ENCODE measurements around the gene LARGE1.

The LARGE1 gene

DNA sequence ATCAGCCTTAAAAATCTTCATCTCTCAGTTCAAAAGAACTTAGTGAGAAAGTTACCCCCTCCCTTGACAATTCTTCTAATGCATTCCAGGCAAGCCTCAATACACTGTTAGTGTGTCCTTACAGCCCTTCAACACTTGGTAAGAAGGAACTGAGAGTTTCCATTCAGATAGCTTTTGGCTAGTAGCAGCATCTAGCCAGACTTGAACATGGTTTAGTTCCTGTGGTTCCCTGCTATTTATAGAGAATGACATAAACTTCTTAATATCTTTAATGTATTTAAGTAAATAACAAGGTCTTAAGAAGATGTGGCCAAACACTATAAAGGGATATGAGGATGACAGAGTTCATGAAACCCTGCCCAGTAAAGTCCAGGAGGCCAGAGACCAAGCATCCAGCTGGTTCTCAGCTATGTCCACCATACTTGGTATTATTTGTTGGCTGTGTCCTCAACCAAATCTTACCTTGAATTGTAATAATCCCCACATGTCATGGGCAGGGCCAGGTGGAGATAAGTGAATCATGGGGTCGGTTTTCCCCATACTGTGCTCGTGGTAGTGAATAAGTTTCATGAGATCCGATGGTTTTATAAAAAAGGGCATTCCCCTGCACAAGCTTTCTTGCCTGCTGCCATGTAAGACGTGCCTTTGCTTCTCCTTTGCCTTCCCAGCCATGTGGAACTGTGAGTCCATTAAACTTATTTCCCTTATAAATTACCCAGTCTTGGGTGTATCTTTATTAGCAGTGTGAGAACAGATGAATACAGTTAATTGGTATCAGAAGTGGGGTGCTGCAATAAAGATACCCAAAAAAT, 132.4 kb downstream of the LARGE1 start:
- Histone ChIP-seq H3K9me3 (ENCODE audit: insufficient read depth, low read depth, low read length) (peaks cover 26% of the 10 kb centered on the region), H3K4me2 (ENCODE audit: low read depth, low read length, poor library complexity, severe bottlenecking) (no peak overlapping the region), H3K4me3 (ENCODE audit: low read length, poor library complexity, severe bottlenecking) (no peak overlapping the region), H3K79me2 (ENCODE audit: insufficient read depth, low read length) (no peaks in the 10 kb centered on the region), H3K9ac (ENCODE audit: low read depth, low read length, poor library complexity, severe bottlenecking) (no peak overlapping the region), H3F3A (ENCODE audit: low read depth) (no peaks in the 10 kb centered on the region), H3K27me3 (ENCODE audit: insufficient read depth, low read length, poor library complexity, severe bottlenecking) (no peaks in the 10 kb centered on the region), H3K9me2 (replicated peaks; ENCODE audit: low read depth, low read length) (no peaks in the 10 kb centered on the region), H4K20me1 (ENCODE audit: insufficient read depth, low read length, poor library complexity, severe bottlenecking) (no peaks in the 10 kb centered on the region), H3K36me3 (ENCODE audit: insufficient read depth, low read length) (no peaks in the 10 kb centered on the region), H2AFZ (ENCODE audit: low read length) (no peak overlapping the region), H3K4me1 (ENCODE audit: insufficient read depth, low read length, poor library complexity, severe bottlenecking) (no peaks in the 10 kb centered on the region)
- TF ChIP-seq EZH2phosphoT487 (IDR thresholded peaks at IDR 0.05; ENCODE audit: borderline replicate concordance), result no peak
- TF ChIP-seq, protein P1, sequence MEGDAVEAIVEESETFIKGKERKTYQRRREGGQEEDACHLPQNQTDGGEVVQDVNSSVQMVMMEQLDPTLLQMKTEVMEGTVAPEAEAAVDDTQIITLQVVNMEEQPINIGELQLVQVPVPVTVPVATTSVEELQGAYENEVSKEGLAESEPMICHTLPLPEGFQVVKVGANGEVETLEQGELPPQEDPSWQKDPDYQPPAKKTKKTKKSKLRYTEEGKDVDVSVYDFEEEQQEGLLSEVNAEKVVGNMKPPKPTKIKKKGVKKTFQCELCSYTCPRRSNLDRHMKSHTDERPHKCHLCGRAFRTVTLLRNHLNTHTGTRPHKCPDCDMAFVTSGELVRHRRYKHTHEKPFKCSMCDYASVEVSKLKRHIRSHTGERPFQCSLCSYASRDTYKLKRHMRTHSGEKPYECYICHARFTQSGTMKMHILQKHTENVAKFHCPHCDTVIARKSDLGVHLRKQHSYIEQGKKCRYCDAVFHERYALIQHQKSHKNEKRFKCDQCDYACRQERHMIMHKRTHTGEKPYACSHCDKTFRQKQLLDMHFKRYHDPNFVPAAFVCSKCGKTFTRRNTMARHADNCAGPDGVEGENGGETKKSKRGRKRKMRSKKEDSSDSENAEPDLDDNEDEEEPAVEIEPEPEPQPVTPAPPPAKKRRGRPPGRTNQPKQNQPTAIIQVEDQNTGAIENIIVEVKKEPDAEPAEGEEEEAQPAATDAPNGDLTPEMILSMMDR (conservative IDR thresholded peaks at IDR 0.05; ENCODE audit: low read length), result no peak

- Histone ChIP-seq H3K4me1 (ENCODE audit: insufficient read depth, low read length, poor library complexity, severe bottlenecking) (no peaks in the 10 kb centered on the region), H3K9me3 (ENCODE audit: insufficient read depth, low read depth, low read length) (peaks cover 26% of the 10 kb centered on the region), H2AFZ (ENCODE audit: low read length) (no peak overlapping the region), H3K9me2 (replicated peaks; ENCODE audit: low read depth, low read length) (no peaks in the 10 kb centered on the region), H3K36me3 (ENCODE audit: insufficient read depth, low read length) (no peaks in the 10 kb centered on the region), H3K79me2 (ENCODE audit: insufficient read depth, low read length) (no peaks in the 10 kb centered on the region), H3K9ac (ENCODE audit: low read depth, low read length, poor library complexity, severe bottlenecking) (no peak overlapping the region), H3K27me3 (ENCODE audit: insufficient read depth, low read length, poor library complexity, severe bottlenecking) (no peaks in the 10 kb centered on the region), H3K4me3 (ENCODE audit: low read length, poor library complexity, severe bottlenecking) (no peak overlapping the region), H4K20me1 (ENCODE audit: insufficient read depth, low read length, poor library complexity, severe bottlenecking) (no peaks in the 10 kb centered on the region), H3F3A (ENCODE audit: low read depth) (no peaks in the 10 kb centered on the region), H3K4me2 (ENCODE audit: low read depth, low read length, poor library complexity, severe bottlenecking) (no peak overlapping the region)
- TF ChIP-seq, protein P1 (conservative IDR thresholded peaks at IDR 0.05; ENCODE audit: low read length), result no peak
- no peak for TF ChIP-seq EZH2phosphoT487 (IDR thresholded peaks at IDR 0.05; ENCODE audit: borderline replicate concordance)
These were observed 134.1 kb downstream of the LARGE1 start for GRCh38 chr22:33786149-33786548.

GRCh38 chr22:33785283-33785968, 134.8 kb downstream of the LARGE1 start:
- no peak overlapping the region for H3K9ac ChIP-seq (ENCODE audit: low read depth, low read length, poor library complexity, severe bottlenecking)
- no peaks in the 10 kb centered on the region for H3K9me2 ChIP-seq (replicated peaks; ENCODE audit: low read depth, low read length)
- no peaks in the 10 kb centered on the region for H3K36me3 ChIP-seq (ENCODE audit: insufficient read depth, low read length)
- no peak overlapping the region for H3K4me3 ChIP-seq (ENCODE audit: low read length, poor library complexity, severe bottlenecking)
- no peak overlapping the region for H3K4me2 ChIP-seq (ENCODE audit: low read depth, low read length, poor library complexity, severe bottlenecking)
- no peak overlapping the region for H2AFZ ChIP-seq (ENCODE audit: low read length)
- no peaks in the 10 kb centered on the region for H3K79me2 ChIP-seq (ENCODE audit: insufficient read depth, low read length)
- TF ChIP-seq EZH2phosphoT487 (IDR thresholded peaks at IDR 0.05; ENCODE audit: borderline replicate concordance), result no peak
- TF ChIP-seq, protein P1 (conservative IDR thresholded peaks at IDR 0.05; ENCODE audit: low read length), result no peak
- H3F3A ChIP-seq (ENCODE audit: low read depth), result no peaks in the 10 kb centered on the region
- H4K20me1 ChIP-seq (ENCODE audit: insufficient read depth, low read length, poor library complexity, severe bottlenecking), result no peaks in the 10 kb centered on the region
- no peaks in the 10 kb centered on the region for H3K27me3 ChIP-seq (ENCODE audit: insufficient read depth, low read length, poor library complexity, severe bottlenecking)
- peaks cover 24% of the 10 kb centered on the region for H3K9me3 ChIP-seq (ENCODE audit: insufficient read depth, low read depth, low read length)
- H3K4me1 ChIP-seq (ENCODE audit: insufficient read depth, low read length, poor library complexity, severe bottlenecking), result no peaks in the 10 kb centered on the region
